Measurements from ENCODE around the gene BCR.

BCR gene

GRCh38 chr22:23224846-23225245, 44.5 kb downstream of the BCR start:
- Histone ChIP-seq H3F3A (ENCODE audit: control insufficient read depth, insufficient read depth) (0 out of 2 replicates have a peak, but pooled peaks cover 4% of the 10 kb centered on the region), H3K9me3 (ENCODE audit: control insufficient read depth, insufficient read depth, low read length) (no peaks in the 10 kb centered on the region), H3K36me3 (ENCODE audit: control insufficient read depth, low read length) (peaks cover 9% of the 10 kb centered on the region; the same call in 1 of the 2 replicates), H3K79me2 (ENCODE audit: control insufficient read depth, low read length) (peaks cover 100% of the 10 kb centered on the region), H3K9me2 (replicated peaks; ENCODE audit: control insufficient read depth, low read length) (no peaks in the 10 kb centered on the region), H3K27ac (ENCODE audit: low read depth, low read length) (no peak overlapping the region), H3K4me1 (ENCODE audit: control insufficient read depth, low read length) (peaks cover 49% of the 10 kb centered on the region), H4K20me1 (ENCODE audit: control insufficient read depth, insufficient read depth, low read depth, low read length) (peaks cover 13% of the 10 kb centered on the region), H3K27me3 (ENCODE audit: control insufficient read depth, low read length) (no peaks in the 10 kb centered on the region), H3K4me3 (ENCODE audit: low read length) (no peak overlapping the region), H3K4me2 (ENCODE audit: low read length) (no peak overlapping the region)
- TF ChIP-seq EZH2phosphoT487 (IDR thresholded peaks at IDR 0.05; ENCODE audit: borderline replicate concordance, low read length) (no peak), CTCF (IDR thresholded peaks at IDR 0.05; ENCODE audit: low read depth, low read length, poor library complexity, severe bottlenecking) (no peak)

- Histone ChIP-seq H3K4me1 (ENCODE audit: control insufficient read depth, low read length) (peaks cover 45% of the 10 kb centered on the region), H3K9me3 (ENCODE audit: control insufficient read depth, insufficient read depth, low read length) (no peaks in the 10 kb centered on the region), H3K27ac (ENCODE audit: low read depth, low read length) (no peak overlapping the region), H3K79me2 (ENCODE audit: control insufficient read depth, low read length) (peaks cover 100% of the 10 kb centered on the region), H3F3A (ENCODE audit: control insufficient read depth, insufficient read depth) (0 out of 2 replicates have a peak, but pooled peaks cover under 1% of the 10 kb centered on the region), H4K20me1 (ENCODE audit: control insufficient read depth, insufficient read depth, low read depth, low read length) (peaks cover 13% of the 10 kb centered on the region), H3K9me2 (replicated peaks; ENCODE audit: control insufficient read depth, low read length) (no peaks in the 10 kb centered on the region), H3K4me2 (ENCODE audit: low read length) (no peak overlapping the region), H3K4me3 (ENCODE audit: low read length) (no peak overlapping the region), H3K27me3 (ENCODE audit: control insufficient read depth, low read length) (no peaks in the 10 kb centered on the region), H3K36me3 (ENCODE audit: control insufficient read depth, low read length) (peaks cover 9% of the 10 kb centered on the region; the same call in 1 of the 2 replicates)
- TF ChIP-seq CTCF (IDR thresholded peaks at IDR 0.05; ENCODE audit: low read depth, low read length, poor library complexity, severe bottlenecking): no peak
- no peak for TF ChIP-seq EZH2phosphoT487 (IDR thresholded peaks at IDR 0.05; ENCODE audit: borderline replicate concordance, low read length)
These were observed 45.0 kb downstream of the BCR start for GRCh38 chr22:23225337-23225723.

- TF ChIP-seq EZH2phosphoT487 (IDR thresholded peaks at IDR 0.05; ENCODE audit: borderline replicate concordance, low read length) (no peak), CTCF (IDR thresholded peaks at IDR 0.05; ENCODE audit: low read depth, low read length, poor library complexity, severe bottlenecking) (no peak)
These were observed 45.6 kb downstream of the BCR start for GRCh38 chr22:23225724-23226496.

More at GRCh38 chr22:23225724-23226496, 45.6 kb downstream of the BCR start:
- H4K20me1 ChIP-seq (ENCODE audit: control insufficient read depth, insufficient read depth, low read depth, low read length): peaks cover 10% of the 10 kb centered on the region
- H3K36me3 ChIP-seq (ENCODE audit: control insufficient read depth, low read length): peaks cover 6% of the 10 kb centered on the region; the same call in 1 of the 2 replicates
- no peaks in the 10 kb centered on the region for H3K9me2 ChIP-seq (replicated peaks; ENCODE audit: control insufficient read depth, low read length)
- no peaks in the 10 kb centered on the region for H3F3A ChIP-seq (ENCODE audit: control insufficient read depth, insufficient read depth)
- peaks cover 39% of the 10 kb centered on the region for H3K4me1 ChIP-seq (ENCODE audit: control insufficient read depth, low read length)
- H3K27me3 ChIP-seq (ENCODE audit: control insufficient read depth, low read length): no peaks in the 10 kb centered on the region
- no peaks in the 10 kb centered on the region for H3K9me3 ChIP-seq (ENCODE audit: control insufficient read depth, insufficient read depth, low read length)
- no peak overlapping the region for H3K27ac ChIP-seq (ENCODE audit: low read depth, low read length)
- H3K79me2 ChIP-seq (ENCODE audit: control insufficient read depth, low read length): peaks cover 100% of the 10 kb centered on the region
- H3K4me3 ChIP-seq (ENCODE audit: low read length): no peak overlapping the region
- H3K4me2 ChIP-seq (ENCODE audit: low read length): no peak overlapping the region

All from DOHH2 (cell line).